Measurements from ENCODE around the gene C4BPB. TPM values are rescaled to one million over a fixed set of nuclear protein-coding genes. Genes with fewer than 3 reads are reported as not detected.

Gene C4BPB
- total and polyA plus RNA-seq, 2 of the 13 experiments (the other 11 are each of a cell fraction or from before 2014, with no cell fraction given), result 155 to 266 TPM

- no peak overlapping the region for H3K9ac ChIP-seq (ENCODE audit: insufficient read depth, low read depth, low read length)
- H3K4me2 ChIP-seq (ENCODE audit: low read depth, low read length), result no peak overlapping the region
- FAIRE-seq (no peak), ATAC-seq (no peak), DNase-seq (ENCODE audit: low spot score) (no peak)
- peaks cover 12% of the 10 kb centered on the region for H3K4me1 ChIP-seq (ENCODE audit: insufficient read depth, low read length)
- H3K36me3 ChIP-seq (replicated peaks in 1 of 2; ENCODE audit: control insufficient read depth in 1 of 2, insufficient read depth in 2 of 2, low read length in 2 of 2), result no peaks in the 10 kb centered on the region
- no peak overlapping the region for H3K4me3 ChIP-seq (replicated peaks in 1 of 3; ENCODE audit: insufficient read depth in 1 of 3, low read depth in 2 of 3, low read length in 3 of 3)
- no peaks in the 10 kb centered on the region for H3K79me2 ChIP-seq (ENCODE audit: insufficient read depth, low read length)
- no peak overlapping the region for H2AFZ ChIP-seq (ENCODE audit: low read length)
- in situ Hi-C loops (cut with HindIII; ENCODE audit: extremely low pct_ligation_motif_present, low pct_unique_long_range_greater_than_20kb), result loop anchor here (10.0 kb wide), 1 partner anchor 145 kb away; no protein-coding TSS in a partner anchor
- no peak overlapping the region for H3K27ac ChIP-seq (ENCODE audit: extremely low read length, insufficient read depth, low read length)
- CTCF ChIA-PET (ENCODE audit: low intra/inter-chr PET ratio, low total read pairs), result no interaction called here
- WGBS (ENCODE audit: low lambda C conversion rate), result 89% methylated on average over 6 of the region's 6 CpGs
- no TSS peak for BruUV-seq (replicated peaks)
- POLR2A ChIA-PET, result no interaction called here
- intact Hi-C loops (cut with micrococcal nuclease; ENCODE audit: unreplicated experiment), result loop anchor here (10.0 kb wide), 1 partner anchor 345 kb away; no protein-coding TSS in a partner anchor
- no peaks in the 10 kb centered on the region for H4K20me1 ChIP-seq (ENCODE audit: insufficient read depth, low read length)
- H3K9me3 ChIP-seq (ENCODE audit: low read length), result no peaks in the 10 kb centered on the region
- H3K27me3 ChIP-seq (ENCODE audit: control insufficient read depth in 1 of 2, insufficient read depth in 2 of 2, low read length in 2 of 2), result no peaks in the 10 kb centered on the region
- TF ChIP-seq MTERF4 (CRISPR knock-in tag; IDR thresholded peaks at IDR 0.05), result no peak
- TF ChIP-seq REXO4 (CRISPR knock-in tag; IDR thresholded peaks at IDR 0.05; ENCODE audit: borderline replicate concordance), result no peak
- TF ChIP-seq, protein P1, sequence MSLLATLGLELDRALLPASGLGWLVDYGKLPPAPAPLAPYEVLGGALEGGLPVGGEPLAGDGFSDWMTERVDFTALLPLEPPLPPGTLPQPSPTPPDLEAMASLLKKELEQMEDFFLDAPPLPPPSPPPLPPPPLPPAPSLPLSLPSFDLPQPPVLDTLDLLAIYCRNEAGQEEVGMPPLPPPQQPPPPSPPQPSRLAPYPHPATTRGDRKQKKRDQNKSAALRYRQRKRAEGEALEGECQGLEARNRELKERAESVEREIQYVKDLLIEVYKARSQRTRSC (CRISPR knock-in tag; IDR thresholded peaks at IDR 0.05; ENCODE audit: low read depth), result no peak
- TF ChIP-seq, protein P2, sequence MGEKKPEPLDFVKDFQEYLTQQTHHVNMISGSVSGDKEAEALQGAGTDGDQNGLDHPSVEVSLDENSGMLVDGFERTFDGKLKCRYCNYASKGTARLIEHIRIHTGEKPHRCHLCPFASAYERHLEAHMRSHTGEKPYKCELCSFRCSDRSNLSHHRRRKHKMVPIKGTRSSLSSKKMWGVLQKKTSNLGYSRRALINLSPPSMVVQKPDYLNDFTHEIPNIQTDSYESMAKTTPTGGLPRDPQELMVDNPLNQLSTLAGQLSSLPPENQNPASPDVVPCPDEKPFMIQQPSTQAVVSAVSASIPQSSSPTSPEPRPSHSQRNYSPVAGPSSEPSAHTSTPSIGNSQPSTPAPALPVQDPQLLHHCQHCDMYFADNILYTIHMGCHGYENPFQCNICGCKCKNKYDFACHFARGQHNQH (CRISPR knock-in tag; IDR thresholded peaks at IDR 0.05), result no peak
- no peak for TF ChIP-seq ZNF326 (CRISPR knock-in tag; IDR thresholded peaks at IDR 0.05; ENCODE audit: borderline replicate concordance)
- no peak for TF ChIP-seq ZNF569 (CRISPR knock-in tag; IDR thresholded peaks at IDR 0.05; ENCODE audit: borderline replicate concordance)
- TF ChIP-seq, protein P3, sequence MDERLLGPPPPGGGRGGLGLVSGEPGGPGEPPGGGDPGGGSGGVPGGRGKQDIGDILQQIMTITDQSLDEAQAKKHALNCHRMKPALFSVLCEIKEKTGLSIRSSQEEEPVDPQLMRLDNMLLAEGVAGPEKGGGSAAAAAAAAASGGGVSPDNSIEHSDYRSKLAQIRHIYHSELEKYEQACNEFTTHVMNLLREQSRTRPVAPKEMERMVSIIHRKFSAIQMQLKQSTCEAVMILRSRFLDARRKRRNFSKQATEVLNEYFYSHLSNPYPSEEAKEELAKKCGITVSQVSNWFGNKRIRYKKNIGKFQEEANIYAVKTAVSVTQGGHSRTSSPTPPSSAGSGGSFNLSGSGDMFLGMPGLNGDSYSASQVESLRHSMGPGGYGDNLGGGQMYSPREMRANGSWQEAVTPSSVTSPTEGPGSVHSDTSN (CRISPR knock-in tag; IDR thresholded peaks at IDR 0.05), result no peak
- TF ChIP-seq, protein P4, sequence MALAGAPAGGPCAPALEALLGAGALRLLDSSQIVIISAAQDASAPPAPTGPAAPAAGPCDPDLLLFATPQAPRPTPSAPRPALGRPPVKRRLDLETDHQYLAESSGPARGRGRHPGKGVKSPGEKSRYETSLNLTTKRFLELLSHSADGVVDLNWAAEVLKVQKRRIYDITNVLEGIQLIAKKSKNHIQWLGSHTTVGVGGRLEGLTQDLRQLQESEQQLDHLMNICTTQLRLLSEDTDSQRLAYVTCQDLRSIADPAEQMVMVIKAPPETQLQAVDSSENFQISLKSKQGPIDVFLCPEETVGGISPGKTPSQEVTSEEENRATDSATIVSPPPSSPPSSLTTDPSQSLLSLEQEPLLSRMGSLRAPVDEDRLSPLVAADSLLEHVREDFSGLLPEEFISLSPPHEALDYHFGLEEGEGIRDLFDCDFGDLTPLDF (CRISPR knock-in tag; IDR thresholded peaks at IDR 0.05), result no peak
- no peak for TF ChIP-seq ZNF12 (CRISPR knock-in tag; IDR thresholded peaks at IDR 0.05)
- no peak for TF ChIP-seq ZFP1 (CRISPR knock-in tag; IDR thresholded peaks at IDR 0.05)
- no peak for TF ChIP-seq ZFP90 (CRISPR knock-in tag; IDR thresholded peaks at IDR 0.05; ENCODE audit: borderline replicate concordance)
- no peak for TF ChIP-seq ZBTB21 (CRISPR knock-in tag; IDR thresholded peaks at IDR 0.05)
- no peak for TF ChIP-seq ZNF598 (CRISPR knock-in tag; IDR thresholded peaks at IDR 0.05; ENCODE audit: borderline replicate concordance)
- TF ChIP-seq HOXD1 (CRISPR knock-in tag; IDR thresholded peaks at IDR 0.05), result no peak
- TF ChIP-seq SKI (IDR thresholded peaks at IDR 0.05; ENCODE audit: partially characterized antibody), result no peak
- no peak for TF ChIP-seq ARID4A (CRISPR knock-in tag; IDR thresholded peaks at IDR 0.05; ENCODE audit: borderline replicate concordance)
Observed at GRCh38 chr1:207079706-207080241, 8.9 kb upstream of the C4BPB start.
